GM18511 (cell line): ENCODE results near the gene SGTA.

Experiments used
- ATAC-seq: cut with Tn5 transposase; IDR thresholded peaks from one replicate; pipeline ENCODE4 v1.9.1; 2021; ENCODE audit warnings: mild to moderate bottlenecking, moderate library complexity; ENCODE audit not compliant: unreplicated experiment

Gene SGTA

GRCh38 chr19:2810141-2811091, 27.3 kb upstream of the SGTA start:
- ATAC-seq: no peak

DNA sequence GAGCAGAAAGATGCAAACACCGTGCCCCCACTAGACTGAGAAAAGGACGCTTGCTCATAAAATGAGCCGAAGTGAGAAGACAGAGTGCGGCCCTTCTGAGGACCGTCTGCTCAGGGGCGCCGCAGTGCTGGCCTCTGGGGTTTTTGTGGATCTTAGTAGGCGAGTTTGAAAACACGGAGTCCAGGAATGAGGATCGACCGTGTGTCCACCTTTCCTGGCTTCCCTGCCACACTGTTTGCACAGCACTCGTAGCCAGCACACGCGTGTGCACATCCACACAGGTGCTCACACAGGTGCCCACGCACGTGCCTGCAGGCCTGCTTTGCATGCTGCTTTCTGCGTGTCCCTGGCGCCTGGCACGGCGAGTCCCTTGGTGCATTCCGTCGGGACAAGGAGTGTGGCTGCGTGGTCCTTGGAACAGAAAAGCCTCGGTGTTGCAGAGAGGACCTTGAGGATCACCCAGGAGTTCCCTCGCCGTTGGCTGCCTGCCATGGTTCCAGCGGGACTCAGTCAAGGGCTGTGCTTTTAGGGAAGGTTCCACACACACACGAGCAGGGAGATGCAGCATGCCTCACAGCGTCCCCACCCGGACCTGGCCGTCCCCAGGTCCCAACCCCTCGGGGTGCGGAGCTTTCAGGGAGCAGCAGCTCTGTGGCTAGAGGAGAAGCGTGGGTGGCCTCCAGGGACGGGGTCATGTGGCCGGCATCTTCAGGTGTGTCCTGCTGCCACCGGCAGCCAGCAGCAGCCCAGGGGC, 26.5 kb upstream of the SGTA start:
- ATAC-seq: no peak

GRCh38 chr19:2808129-2808941, 25.3 kb upstream of the SGTA start:
- ATAC-seq: no peak

DNA sequence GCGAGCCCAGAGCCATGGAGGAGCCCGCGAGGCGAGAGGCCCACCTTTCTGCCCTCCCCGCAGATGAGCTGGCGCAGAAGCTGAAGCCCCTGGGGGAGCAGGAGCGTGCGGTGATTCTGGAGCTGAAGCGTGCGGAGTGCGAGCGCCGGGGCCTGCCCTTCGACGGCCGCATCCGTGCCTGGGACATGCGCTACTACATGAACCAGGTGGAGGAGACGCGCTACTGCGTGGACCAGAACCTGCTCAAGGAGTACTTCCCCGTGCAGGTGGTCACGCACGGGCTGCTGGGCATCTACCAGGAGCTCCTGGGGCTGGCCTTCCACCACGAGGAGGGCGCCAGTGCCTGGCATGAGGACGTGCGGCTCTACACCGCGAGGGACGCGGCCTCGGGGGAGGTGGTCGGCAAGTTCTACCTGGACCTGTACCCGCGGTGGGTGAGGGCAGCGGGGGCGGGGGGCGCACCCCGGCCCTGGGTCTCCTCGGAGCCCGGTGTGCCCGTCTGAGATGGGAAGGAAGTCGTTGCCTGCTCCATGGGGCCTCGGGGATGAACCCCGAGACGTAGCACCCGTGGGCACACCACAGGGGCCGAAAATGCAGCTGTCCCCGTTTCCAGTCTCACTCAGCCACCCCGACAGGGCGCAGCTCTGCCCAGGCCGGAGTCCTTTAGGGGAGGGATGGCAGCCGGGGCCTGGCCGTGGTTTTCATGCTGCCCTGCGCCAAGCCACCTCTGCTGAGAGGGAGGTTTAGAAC, 24.5 kb upstream of the SGTA start:
- ATAC-seq: no peak

- ATAC-seq: no peak
Observed at GRCh38 chr19:2806736-2807378, 23.8 kb upstream of the SGTA start.

GRCh38 chr19:2805991-2806649, 23.0 kb upstream of the SGTA start:
- no peak for ATAC-seq

GRCh38 chr19:2805261-2805900, 22.3 kb upstream of the SGTA start:
- ATAC-seq: no peak

- ATAC-seq: no peak
Observed at GRCh38 chr19:2804156-2805004, 21.3 kb upstream of the SGTA start.

GRCh38 chr19:2803486-2804155, 20.5 kb upstream of the SGTA start:
- ATAC-seq: no peak

DNA sequence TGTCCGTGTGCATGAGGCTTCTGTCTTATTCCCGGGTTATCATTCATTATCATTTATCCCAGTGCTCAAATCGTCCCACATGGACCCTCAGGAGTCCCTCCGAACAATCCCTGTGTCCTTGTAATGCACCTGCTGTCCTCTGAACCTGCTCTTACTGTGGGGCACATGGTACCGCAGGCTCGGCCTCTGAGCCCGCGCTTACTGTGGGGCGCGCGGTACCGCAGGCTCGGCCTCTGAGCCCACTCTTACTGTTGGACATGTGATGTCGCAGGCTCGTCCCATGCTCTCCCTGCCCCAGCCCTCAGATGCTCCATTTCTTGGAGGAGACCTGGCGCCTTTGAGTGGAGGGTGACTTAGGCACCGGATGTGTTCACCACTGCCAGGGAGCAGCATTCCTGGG, 19.8 kb upstream of the SGTA start:
- ATAC-seq: no peak

- ATAC-seq: no peak
Observed at GRCh38 chr19:2800506-2800905, 17.4 kb upstream of the SGTA start.

GRCh38 chr19:2799273-2800020, 16.4 kb upstream of the SGTA start:
- ATAC-seq: no peak

- ATAC-seq: no peak
Observed at GRCh38 chr19:2798733-2799132, 15.7 kb upstream of the SGTA start.

DNA sequence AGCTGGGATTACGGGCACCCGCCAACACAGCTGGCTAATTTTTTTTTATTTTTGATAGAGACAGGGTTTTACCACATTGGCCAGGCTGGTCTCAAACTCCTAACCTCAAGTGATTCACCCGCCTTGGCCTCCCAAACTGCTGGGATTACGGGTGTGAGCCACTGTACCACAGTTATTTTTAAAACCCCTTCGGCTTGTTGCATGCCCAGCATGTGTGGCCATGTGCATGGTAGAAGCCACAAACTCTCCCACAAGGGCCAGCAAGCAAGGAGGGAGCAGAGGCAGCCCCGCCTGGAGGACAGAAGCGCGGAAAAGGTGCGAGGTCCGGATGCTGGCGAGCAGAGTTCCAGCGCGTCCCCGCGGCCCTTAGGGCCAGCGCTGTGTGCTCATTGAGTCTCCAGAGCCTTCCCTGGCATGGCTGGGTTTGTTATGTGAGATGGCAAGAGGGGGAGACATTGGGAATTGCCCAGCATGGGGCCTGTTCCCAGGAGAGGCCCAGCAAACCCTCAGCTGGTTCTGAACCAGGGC, 15.1 kb upstream of the SGTA start:
- ATAC-seq: no peak

GRCh38 chr19:2797280-2797679, 14.2 kb upstream of the SGTA start:
- no peak for ATAC-seq

DNA sequence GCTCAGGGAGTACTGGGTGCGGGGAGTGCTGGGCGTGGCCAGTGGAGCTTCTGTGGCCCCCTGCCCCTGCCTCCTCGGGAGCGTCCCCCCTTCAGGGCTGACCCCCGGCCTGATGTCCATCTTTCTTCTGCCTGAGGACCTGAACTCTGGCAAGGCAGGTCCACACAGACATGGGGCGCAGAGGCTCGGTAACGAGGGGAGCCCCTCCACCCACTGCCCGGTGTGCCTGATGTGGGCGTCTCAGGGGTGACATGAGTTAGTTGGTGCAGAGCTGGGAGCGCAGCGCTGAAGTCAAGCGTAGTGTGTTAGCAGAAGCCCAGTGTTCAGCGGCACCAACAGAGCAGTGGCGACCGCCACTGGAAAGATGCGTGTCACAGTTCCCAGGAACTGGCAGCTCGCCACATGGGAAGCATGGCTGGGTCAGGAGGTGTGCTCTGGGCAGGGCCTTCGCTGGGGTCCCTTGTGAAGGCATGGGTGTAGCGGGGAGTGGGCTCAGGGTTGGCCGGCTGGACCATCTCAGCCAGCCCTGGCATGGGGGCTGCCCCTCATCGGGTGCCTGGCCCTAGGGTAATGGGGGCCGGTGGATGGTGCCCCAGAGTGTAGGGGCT, 13.7 kb upstream of the SGTA start:
- no peak for ATAC-seq
